ENCODE measurements around the gene EVC2.
"Not testable (repeated sequence)": the region's sequence is repeated elsewhere in the genome, so short reads cannot be mapped to it uniquely, and the experiment has no call there.

Gene EVC2

GRCh38 chr4:5746829-5747737 lies 38.7 kb upstream of the EVC2 start:
- no peak for DNase-seq (ENCODE audit: low read depth)

DNA sequence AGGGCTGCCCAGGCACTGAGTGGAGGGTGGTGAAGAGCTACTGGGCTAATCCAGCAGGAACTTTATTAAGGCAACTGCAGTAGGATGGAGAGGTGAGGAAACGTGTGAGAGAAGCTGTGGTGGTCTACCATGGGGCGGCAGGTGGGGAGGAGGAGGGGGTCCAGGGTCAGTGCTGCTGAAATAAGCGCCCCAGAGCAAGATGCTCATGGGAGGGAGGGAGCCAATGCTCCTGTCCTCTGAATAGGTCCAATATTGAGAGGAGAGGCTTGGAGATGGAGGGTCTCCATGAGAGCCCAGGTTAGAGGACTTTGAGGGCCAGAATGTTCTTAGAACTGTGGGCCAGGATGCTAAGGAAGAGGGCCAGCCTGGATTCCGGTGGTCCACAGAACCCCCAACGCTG lies 37.9 kb upstream of the EVC2 start:
- no peak for DNase-seq (ENCODE audit: low read depth)

- DNase-seq (ENCODE audit: low read depth) = no peak
Observed at GRCh38 chr4:5742968-5743367, 34.6 kb upstream of the EVC2 start.

DNA sequence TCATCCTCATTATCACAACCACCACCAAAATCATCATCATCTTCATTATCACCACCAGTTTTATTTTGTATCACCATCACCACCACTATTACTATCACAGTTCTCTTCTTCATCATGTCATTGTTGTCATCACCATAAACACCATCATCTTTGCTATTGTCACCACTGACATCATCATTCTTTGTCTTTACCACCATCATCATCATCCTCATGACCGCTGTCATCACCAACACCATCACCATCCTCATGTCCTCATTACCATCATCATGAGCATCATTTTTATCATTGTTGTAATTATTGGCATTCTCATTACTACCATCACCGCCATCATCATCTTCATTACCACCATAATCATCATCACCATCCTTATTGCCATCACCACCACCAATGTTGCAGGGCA lies 34.0 kb upstream of the EVC2 start:
- no peak for DNase-seq (ENCODE audit: low read depth)

- DNase-seq (ENCODE audit: low read depth) = no peak
Observed at GRCh38 chr4:5738061-5738460, 29.7 kb upstream of the EVC2 start.

DNA sequence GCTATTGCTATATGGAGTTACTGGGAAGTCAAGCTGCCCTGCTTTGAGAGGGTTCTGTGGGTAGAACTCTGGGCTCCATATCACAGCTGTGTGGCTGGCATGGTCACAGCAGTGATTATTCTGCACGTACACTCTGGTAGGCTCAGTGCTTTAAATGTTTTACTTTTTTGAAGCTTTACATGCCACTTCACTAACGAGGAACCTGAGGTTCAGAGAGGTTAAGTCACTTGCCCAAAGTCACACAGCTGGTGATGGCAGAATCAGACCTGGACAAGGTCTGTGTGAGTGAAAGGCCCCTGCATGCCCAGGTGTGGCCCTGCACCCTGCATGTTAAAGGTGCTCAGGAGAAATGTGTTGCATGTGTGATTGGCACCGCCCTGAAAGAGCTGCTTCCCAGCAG lies 27.1 kb upstream of the EVC2 start:
- DNase-seq (ENCODE audit: low read depth) = no peak

DNA sequence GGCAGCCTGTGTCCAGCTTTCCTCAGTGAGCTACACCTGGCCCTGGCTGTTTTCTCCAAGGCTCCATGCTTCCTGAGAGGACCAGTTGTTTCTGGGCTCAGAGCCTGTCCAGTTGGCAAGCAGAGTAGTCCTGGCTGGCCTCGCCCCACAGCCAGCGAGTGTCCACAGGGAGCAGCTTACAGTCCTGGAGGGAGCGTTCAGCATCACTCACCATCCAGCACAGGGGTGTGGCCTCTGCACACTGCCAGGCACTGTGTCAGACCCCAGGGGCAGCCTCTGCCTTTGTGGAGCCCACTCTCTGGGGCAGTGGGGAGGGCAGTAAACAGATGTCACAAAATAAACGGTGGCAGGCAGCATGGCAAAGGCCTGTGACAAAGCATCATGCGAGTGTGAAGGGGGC lies 26.5 kb upstream of the EVC2 start:
- DNase-seq (ENCODE audit: low read depth) = no peak

- no peak for DNase-seq (ENCODE audit: low read depth)
Observed at GRCh38 chr4:5732158-5732557, 23.8 kb upstream of the EVC2 start.

GRCh38 chr4:5730993-5731990 lies 22.9 kb upstream of the EVC2 start:
- no peak for DNase-seq (ENCODE audit: low read depth)

- DNase-seq (ENCODE audit: low read depth) = no peak
Observed at GRCh38 chr4:5730436-5730835, 22.1 kb upstream of the EVC2 start.

- not testable (repeated sequence) for DNase-seq (ENCODE audit: low read depth)
Observed at GRCh38 chr4:5728412-5728811, 20.1 kb upstream of the EVC2 start.

DNA sequence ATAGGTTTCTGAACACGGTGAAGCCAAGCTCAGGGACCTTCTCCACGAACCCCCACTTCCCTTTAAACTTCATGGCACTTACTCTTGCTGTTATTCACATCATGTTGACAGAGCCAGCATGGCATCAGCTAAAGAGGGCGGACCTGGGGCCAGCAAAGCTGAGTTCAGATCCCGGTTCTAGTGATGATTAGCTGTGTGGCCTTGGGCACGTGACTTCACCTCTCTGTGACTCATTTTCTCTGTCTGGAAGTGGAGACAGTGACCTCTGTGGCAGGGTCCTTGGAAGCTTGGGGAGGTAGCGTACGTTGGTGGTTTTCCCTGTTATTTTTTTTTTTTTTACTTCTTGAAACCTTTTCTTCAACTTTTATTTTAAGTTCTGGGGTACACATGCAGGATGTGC lies 16.0 kb upstream of the EVC2 start:
- DNase-seq (ENCODE audit: low read depth) = no peak

DNA sequence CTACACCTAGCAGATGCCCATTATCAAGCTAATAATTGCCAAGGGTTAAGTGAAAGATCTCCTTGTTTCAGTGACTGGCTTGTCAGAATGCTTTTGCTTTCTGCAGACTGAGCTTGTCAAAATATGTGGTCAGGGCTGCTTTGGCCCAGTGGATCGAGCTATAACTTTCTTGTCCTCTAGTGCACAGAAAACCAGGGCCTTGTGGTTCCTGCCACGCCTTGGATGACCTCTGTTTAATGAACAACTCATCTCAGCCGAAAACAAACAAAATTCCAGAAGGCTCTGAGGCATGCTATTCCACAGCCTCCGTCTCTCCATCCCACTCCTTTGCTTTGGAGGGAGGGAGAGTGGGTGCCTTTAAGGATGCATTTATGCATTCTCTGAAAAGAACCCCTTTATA lies 14.0 kb upstream of the EVC2 start:
- DNase-seq (ENCODE audit: low read depth) = no peak

DNA sequence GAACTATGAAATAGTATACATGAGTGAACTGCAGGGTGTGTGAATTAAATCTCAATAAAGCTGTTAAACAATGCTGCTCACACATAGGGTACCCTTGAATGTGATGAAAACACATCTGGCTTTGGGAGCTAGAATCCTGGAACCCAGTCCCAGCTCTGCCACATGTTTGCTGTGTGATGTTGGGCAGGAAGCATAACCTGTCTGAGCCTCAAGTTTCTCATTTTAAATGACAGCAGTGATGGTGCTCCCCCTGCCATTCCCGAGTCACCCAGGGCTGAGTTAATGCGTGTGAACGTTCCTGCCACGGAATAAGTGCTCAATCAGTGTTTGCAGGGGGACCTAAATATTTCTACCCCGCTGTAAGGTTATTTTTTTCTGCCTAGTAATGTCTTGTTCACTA lies 13.6 kb upstream of the EVC2 start:
- DNase-seq (ENCODE audit: low read depth) = no peak

DNA sequence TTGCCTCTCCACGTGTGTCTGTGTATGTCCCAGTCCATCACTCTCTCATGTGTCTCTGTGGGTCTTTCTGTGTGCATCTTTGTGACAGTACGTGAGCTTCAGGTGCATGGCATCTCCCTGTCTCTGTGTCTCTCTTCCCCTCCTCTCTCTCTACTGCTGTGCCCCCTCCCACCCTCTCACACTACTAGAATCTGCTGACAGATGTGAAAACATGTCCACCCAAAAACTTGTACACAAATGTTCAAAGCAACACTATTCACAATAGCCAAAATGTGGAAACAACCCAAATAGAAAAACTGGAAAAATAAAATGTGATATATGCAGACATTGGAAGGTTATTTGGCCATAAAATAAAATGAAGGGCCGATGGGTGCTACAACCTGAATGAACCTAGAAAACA lies 12.6 kb upstream of the EVC2 start:
- no peak for DNase-seq (ENCODE audit: low read depth)

GRCh38 chr4:5720157-5720850 lies 11.9 kb upstream of the EVC2 start:
- DNase-seq (ENCODE audit: low read depth) = no peak

DNA sequence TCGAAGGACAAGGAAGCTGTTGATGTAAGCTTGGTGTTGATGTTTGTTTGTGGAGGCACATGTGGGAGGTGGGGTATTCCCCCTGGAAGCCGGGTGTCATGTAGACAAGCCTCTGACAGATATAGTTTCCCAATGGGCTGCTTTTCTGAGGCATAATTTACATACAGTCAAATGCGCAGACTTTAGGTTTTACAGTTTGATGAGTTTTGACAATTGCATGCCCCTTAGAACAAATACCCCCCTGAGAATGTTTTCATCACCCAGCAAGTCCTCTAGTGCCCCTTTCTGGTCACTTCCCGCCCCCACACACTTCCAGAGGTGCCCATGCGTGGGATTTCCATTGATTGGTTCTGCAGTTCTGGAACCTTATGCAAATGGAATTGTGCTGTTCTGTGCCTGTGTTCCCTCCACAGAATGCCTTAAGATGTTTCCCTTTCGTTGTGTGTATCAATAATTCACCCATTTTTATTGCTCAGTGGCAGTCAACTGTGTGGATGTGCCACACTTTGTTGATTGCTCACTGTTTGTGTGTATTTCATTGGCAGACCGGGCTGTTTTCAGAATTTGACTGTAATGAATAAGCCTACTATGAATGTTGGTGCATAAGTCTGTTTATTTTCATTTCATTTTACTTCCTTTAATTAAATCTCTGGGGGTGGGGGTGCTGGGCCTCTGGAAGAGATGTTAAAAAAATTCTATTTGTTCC lies 11.1 kb upstream of the EVC2 start:
- DNase-seq (ENCODE audit: low read depth) = no peak

- no peak for DNase-seq (ENCODE audit: low read depth)
Observed at GRCh38 chr4:5718411-5718810, 10.1 kb upstream of the EVC2 start.

GRCh38 chr4:5717449-5718158 lies 9.2 kb upstream of the EVC2 start:
- DNase-seq (ENCODE audit: low read depth) = no peak

GRCh38 chr4:5716391-5716790 lies 8.0 kb upstream of the EVC2 start:
- DNase-seq (ENCODE audit: low read depth) = no peak

- no peak for DNase-seq (ENCODE audit: low read depth)
Observed at GRCh38 chr4:5715357-5715756, 7.0 kb upstream of the EVC2 start.

Data from activated T-cell treated with anti-CD3 and anti-CD28 coated beads for 1 hour (primary cell).